Skeletal muscle satellite cell (primary cell): Measurements from ENCODE around the gene ARMC10.
"Not testable (repeated sequence)": the region's sequence is repeated elsewhere in the genome, so short reads cannot be mapped to it uniquely, and the experiment has no call there.

ENCODE experiments used
- H3K27me3 ChIP-seq: 2 replicates; pipeline ENCODE4 v1.7.0; 2013; ENCODE audit warnings: low read length; ENCODE audit not compliant: control insufficient read depth, insufficient read depth
- H3K36me3 ChIP-seq: 2 replicates; pipeline ENCODE4 v1.7.0; 2013; ENCODE audit warnings: mild to moderate bottlenecking, control low read depth, low read length; ENCODE audit not compliant: insufficient read depth
- H3K4me1 ChIP-seq: 2 replicates; pipeline ENCODE4 v1.7.0; 2013; ENCODE audit warnings: low read length; ENCODE audit not compliant: control insufficient read depth, insufficient read depth
- H3K4me2 ChIP-seq: 2 replicates; pipeline ENCODE4 v1.7.0; 2013; ENCODE audit warnings: mild to moderate bottlenecking, low read length
- H3K4me3 ChIP-seq: 2 replicates; pipeline ENCODE4 v1.7.0; 2013; ENCODE audit warnings: low read length
- H3K9ac ChIP-seq: 2 replicates; pipeline ENCODE4 v1.7.0; 2013; ENCODE audit warnings: mild to moderate bottlenecking, low read depth, low read length, moderate library complexity
- H3K9me3 ChIP-seq: replicated peaks from 2 replicates; pipeline ENCODE4 v1.7.0; 2013; ENCODE audit warnings: mild to moderate bottlenecking, control low read depth, low read length

Gene ARMC10

GRCh38 chr7:103106703-103107070 lies 31.7 kb downstream of the ARMC10 start:
- not testable (repeated sequence) for H3K4me2 ChIP-seq, H3K4me1 ChIP-seq, H3K9me3 ChIP-seq, H3K9ac ChIP-seq, H3K27me3 ChIP-seq, H3K4me3 ChIP-seq, H3K36me3 ChIP-seq

GRCh38 chr7:103113164-103113563 lies 38.2 kb downstream of the ARMC10 start:
- H3K27me3 ChIP-seq = no peaks in the 10 kb centered on the region

GRCh38 chr7:103114576-103115008 lies 39.7 kb downstream of the ARMC10 start:
- peaks cover 11% of the 10 kb centered on the region for H3K4me1 ChIP-seq
- no peaks in the 10 kb centered on the region for H3K9me3 ChIP-seq
- H3K9ac ChIP-seq = no peak overlapping the region
- H3K4me3 ChIP-seq = no peak overlapping the region
- H3K4me2 ChIP-seq = no peak overlapping the region
- H3K36me3 ChIP-seq = peaks cover 9% of the 10 kb centered on the region
- no peaks in the 10 kb centered on the region for H3K27me3 ChIP-seq

More at GRCh38 chr7:103113164-103113563, 38.2 kb downstream of the ARMC10 start:
- H3K4me1 ChIP-seq = peaks cover 11% of the 10 kb centered on the region
- H3K36me3 ChIP-seq = peaks cover 4% of the 10 kb centered on the region
- H3K4me2 ChIP-seq = peak overlapping the region; percentile 36
- H3K9ac ChIP-seq = no peak overlapping the region
- no peaks in the 10 kb centered on the region for H3K9me3 ChIP-seq
- H3K4me3 ChIP-seq = no peak overlapping the region

- Histone ChIP-seq H3K4me1 (peaks cover 16% of the 10 kb centered on the region), H3K27me3 (no peaks in the 10 kb centered on the region), H3K9ac (no peak overlapping the region), H3K9me3 (no peaks in the 10 kb centered on the region), H3K4me2 (no peak overlapping the region), H3K36me3 (peaks cover 9% of the 10 kb centered on the region), H3K4me3 (no peak overlapping the region)
Measured at GRCh38 chr7:103115771-103116170, 40.8 kb downstream of the ARMC10 start.

GRCh38 chr7:103116511-103116910 lies 41.6 kb downstream of the ARMC10 start:
- Histone ChIP-seq H3K9me3 (no peaks in the 10 kb centered on the region), H3K27me3 (no peaks in the 10 kb centered on the region), H3K36me3 (peaks cover 12% of the 10 kb centered on the region), H3K4me2 (no peak overlapping the region), H3K9ac (no peak overlapping the region), H3K4me3 (no peak overlapping the region), H3K4me1 (peaks cover 16% of the 10 kb centered on the region)

- no peak overlapping the region for H3K9ac ChIP-seq
- no peaks in the 10 kb centered on the region for H3K27me3 ChIP-seq
- H3K4me3 ChIP-seq = no peak overlapping the region
- no peak overlapping the region for H3K4me2 ChIP-seq
- H3K9me3 ChIP-seq = no peaks in the 10 kb centered on the region
- peaks cover 12% of the 10 kb centered on the region for H3K36me3 ChIP-seq
- peaks cover 16% of the 10 kb centered on the region for H3K4me1 ChIP-seq
Measured at GRCh38 chr7:103116991-103117390, 42.1 kb downstream of the ARMC10 start.

- no peaks in the 10 kb centered on the region for H3K9me3 ChIP-seq
- peaks cover 16% of the 10 kb centered on the region for H3K4me1 ChIP-seq
- no peak overlapping the region for H3K9ac ChIP-seq
- no peaks in the 10 kb centered on the region for H3K27me3 ChIP-seq
- H3K4me3 ChIP-seq = no peak overlapping the region
- H3K4me2 ChIP-seq = no peak overlapping the region
- H3K36me3 ChIP-seq = peaks cover 12% of the 10 kb centered on the region
Measured at GRCh38 chr7:103117465-103117864, 42.5 kb downstream of the ARMC10 start.

- no peak overlapping the region for H3K9ac ChIP-seq
- no peak overlapping the region for H3K4me3 ChIP-seq
- no peaks in the 10 kb centered on the region for H3K27me3 ChIP-seq
- peaks cover 5% of the 10 kb centered on the region for H3K4me1 ChIP-seq
- H3K36me3 ChIP-seq = peaks cover 12% of the 10 kb centered on the region
- H3K4me2 ChIP-seq = no peak overlapping the region
- no peaks in the 10 kb centered on the region for H3K9me3 ChIP-seq
Measured at GRCh38 chr7:103119791-103120291, 44.9 kb downstream of the ARMC10 start.

- no peaks in the 10 kb centered on the region for H3K9me3 ChIP-seq
- no peaks in the 10 kb centered on the region for H3K27me3 ChIP-seq
- peaks cover 12% of the 10 kb centered on the region for H3K36me3 ChIP-seq
- H3K4me2 ChIP-seq = no peak overlapping the region
- H3K9ac ChIP-seq = no peak overlapping the region
- no peak overlapping the region for H3K4me3 ChIP-seq
- peaks cover 5% of the 10 kb centered on the region for H3K4me1 ChIP-seq
Measured at GRCh38 chr7:103120362-103120761, 45.4 kb downstream of the ARMC10 start.

- Histone ChIP-seq H3K4me1 (peaks cover 5% of the 10 kb centered on the region), H3K4me3 (no peak overlapping the region), H3K9me3 (no peaks in the 10 kb centered on the region), H3K9ac (no peak overlapping the region), H3K27me3 (no peaks in the 10 kb centered on the region), H3K4me2 (no peak overlapping the region), H3K36me3 (peaks cover 12% of the 10 kb centered on the region)
Measured at GRCh38 chr7:103121641-103122040, 46.7 kb downstream of the ARMC10 start.

GRCh38 chr7:103123529-103123928 lies 48.6 kb downstream of the ARMC10 start:
- Histone ChIP-seq H3K27me3 (no peaks in the 10 kb centered on the region), H3K36me3 (peaks cover 12% of the 10 kb centered on the region), H3K9ac (no peak overlapping the region), H3K4me1 (peaks cover 5% of the 10 kb centered on the region), H3K9me3 (no peaks in the 10 kb centered on the region), H3K4me3 (no peak overlapping the region), H3K4me2 (no peak overlapping the region)

GRCh38 chr7:103124429-103124979 lies 49.6 kb downstream of the ARMC10 start:
- Histone ChIP-seq H3K9ac (no peak overlapping the region), H3K4me2 (no peak overlapping the region), H3K27me3 (no peaks in the 10 kb centered on the region), H3K9me3 (no peaks in the 10 kb centered on the region), H3K4me1 (peaks cover 5% of the 10 kb centered on the region), H3K36me3 (peaks cover 8% of the 10 kb centered on the region), H3K4me3 (no peak overlapping the region)
